Mammary epithelial cell (primary cell): Measurements from ENCODE around the gene SLC12A5.

Experiments
- CTCF ChIP-seq, 2 donors: IDR thresholded peaks in 1 of 2; conservative IDR thresholded peaks in 1 of 2; 2 replicates each; pipeline ENCODE4 v1.5.1; 2011 to 2012; ENCODE audit warnings: inconsistent platforms in 2 of 2, low read length in 2 of 2, mild to moderate bottlenecking in 2 of 2, control low read depth in 1 of 2, low read depth in 1 of 2; ENCODE audit not compliant: insufficient read depth in 1 of 2; ENCODE audit errors: extremely low read depth in 1 of 2
- EZH2 ChIP-seq: IDR thresholded peaks from 2 replicates; pipeline ENCODE4 v1.6.1; 2012; ENCODE audit warnings: low read length, inconsistent platforms, borderline replicate concordance

- no peak for TF ChIP-seq CTCF (conservative IDR thresholded peaks at IDR 0.05 in 1 of 2, IDR thresholded peaks at IDR 0.05 in 1 of 2; ENCODE audit: extremely low read depth in 1 of 2, insufficient read depth in 1 of 2, low read depth in 1 of 2, low read length in 2 of 2)
- TF ChIP-seq EZH2 = no peak
Measured at GRCh38 chr20:46020555-46020954, 8.5 kb upstream of the SLC12A5 start.
